Stimulated activated CD8-positive, alpha-beta memory T cell treated with anti-CD3 and anti-CD28 coated beads, Interleukin-7, amount 100 ng/mL, for 48 hours (primary cell): Measurements from ENCODE around the gene SLBP.

Source experiments
- DNase-seq, 2 donors: peaks; one replicate each; pipeline ENCODE4 v3.0.0-alpha.2; 2020; ENCODE audit warnings: low read depth in 1 of 2; ENCODE audit errors: extremely low read depth in 1 of 2

The SLBP gene

DNA sequence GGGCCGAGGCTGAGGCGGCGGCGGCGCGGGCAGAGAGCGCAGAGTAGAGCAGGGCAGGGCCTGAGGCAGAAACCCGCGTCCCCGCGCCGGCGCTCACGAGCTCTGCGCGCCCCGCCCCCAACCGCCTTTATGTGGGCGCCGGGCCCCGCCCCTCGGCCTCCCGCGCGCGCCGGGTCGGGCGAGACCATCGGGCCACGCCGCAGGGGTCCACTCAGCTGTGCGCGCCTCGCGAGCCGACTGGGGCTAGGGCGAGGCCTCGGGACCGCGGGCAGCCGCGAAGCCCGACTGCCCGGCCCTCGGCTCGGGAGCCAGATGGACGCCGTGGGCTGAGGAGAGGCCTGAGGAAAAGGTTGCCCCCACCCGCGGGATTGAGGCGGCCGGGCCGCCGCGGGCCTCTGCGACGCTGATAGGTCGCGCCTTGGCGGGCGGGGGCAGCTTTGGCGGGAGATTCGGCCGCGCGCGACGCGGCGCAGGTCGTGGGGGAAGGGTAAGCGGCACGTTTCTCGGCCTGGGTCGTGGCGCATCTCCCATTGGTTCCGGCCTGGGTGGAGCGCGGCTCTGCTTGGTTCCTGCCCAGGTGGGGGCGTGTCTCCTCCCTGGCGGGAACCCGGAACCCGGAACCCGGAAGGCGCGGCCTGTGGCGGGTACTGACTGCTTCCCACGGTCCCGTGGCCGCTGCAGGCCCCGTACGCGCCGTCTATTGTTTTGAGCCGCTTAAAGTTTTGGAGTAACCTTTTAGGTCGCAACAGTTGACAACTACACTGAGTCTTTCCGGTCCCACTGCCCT, at the start of gene SLBP:
Gene SLBP (minus strand): TSS at position 104 of the 787 bp plus-strand sequence. CDS start 131 bp downstream, outside the sequence.
- peak; percentile 98 to 99 for DNase-seq

DNA sequence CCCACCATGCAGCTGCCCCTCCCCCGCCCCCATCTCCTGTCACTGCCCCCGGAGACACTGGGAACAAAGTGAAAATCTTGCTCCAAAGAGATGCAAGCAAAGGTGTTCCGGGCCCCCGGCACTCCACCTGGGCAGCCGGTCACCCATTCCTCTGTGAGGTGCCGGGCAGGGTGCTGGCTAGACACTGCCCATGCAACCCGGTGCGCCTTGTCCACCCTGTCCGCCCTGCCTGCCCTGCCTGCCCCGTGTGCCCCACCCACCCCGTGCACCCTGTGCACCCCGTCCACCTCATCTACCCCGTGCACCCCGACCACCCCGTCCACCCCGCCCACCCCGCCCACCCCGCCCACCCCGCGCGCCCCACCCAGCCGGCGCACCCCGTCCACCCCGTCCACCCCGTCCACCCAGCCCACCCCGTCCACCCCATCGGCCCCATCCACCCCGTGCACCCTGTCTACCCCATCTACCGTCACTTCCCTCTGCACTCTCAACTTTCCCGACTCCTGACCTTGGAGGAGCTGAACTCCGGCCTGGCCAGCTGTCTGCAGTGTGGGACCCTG, 49.1 kb upstream of the SLBP start:
- DNase-seq = no peak

DNA sequence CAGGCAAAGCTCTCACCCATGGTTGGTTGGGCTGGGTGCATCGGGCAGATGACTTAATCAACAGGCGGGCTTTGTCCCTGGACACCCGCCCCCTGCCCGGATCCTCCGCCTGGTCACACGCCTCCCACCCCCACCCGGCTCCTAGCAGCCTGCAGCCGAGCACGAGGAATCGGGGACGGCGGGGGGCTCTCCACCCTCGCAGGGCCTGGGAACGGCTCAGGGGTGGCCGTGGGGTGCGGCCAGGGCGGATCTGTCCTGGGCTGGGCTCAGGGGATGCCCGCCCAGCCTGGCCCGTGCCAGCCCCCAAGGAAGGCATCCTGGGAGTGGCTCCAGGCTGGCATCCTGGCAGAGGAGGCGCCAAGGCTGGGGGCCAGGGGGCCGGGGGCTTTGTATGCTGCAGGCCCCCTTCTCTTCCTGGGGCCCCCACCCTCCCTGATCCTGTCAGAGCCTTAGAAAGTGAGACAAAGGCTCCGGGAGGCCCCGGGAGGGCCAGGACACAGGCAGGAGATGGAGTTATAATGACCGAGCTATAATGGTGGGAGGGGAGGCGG, 48.5 kb upstream of the SLBP start:
- no peak for DNase-seq

DNA sequence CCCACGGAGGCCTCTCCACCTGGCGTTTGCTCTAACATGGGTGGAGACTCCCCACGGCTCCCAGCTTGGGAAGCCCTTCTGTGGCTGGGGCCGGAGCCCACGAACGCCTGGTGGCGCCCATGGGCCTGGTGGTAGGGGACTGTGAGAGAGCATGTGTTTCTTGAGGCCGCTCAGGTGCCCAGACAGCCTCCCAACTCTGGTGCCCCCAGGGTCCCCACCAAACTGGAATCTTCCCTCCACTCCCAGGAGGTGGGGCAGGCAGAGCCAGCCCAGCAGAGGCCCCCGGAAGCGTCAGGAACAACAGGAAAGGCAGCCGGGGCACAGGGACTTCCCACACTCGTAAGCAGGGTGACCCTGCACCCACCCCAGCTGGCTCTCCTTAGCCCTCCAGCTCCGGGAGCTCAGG, 47.7 kb upstream of the SLBP start:
- DNase-seq = no peak

DNA sequence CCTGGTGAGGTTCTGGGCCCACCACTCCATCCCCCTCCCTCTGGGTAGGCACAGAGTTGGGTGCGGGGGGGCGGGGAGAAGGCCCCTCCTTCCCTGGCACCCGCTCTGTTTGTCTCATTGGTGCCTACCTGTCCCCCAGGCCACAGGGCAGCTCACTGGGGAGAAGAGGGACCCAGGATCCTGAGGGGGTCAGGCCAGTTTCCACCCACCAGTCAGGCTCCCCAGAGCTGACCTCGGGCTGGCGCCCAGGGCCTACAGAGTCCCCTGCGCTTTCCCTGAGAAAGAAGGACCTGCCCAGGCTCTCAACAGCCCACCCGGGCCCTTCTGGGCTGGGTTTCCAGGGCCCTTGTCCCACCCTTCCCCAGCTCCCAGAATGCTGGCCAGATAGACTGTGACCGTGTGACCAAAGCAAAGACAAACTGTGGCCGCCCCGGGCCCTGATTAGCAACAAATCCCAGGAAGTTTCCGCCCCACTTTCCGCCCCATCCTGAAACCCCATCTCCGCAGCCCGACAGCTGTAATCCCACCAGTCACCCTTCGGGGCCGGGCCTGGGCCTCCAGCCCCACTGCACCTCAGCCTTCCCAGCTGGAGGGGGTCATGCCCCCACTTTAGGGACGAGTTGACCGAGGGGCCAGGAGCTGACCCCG, 47.2 kb upstream of the SLBP start:
- no peak for DNase-seq

DNA sequence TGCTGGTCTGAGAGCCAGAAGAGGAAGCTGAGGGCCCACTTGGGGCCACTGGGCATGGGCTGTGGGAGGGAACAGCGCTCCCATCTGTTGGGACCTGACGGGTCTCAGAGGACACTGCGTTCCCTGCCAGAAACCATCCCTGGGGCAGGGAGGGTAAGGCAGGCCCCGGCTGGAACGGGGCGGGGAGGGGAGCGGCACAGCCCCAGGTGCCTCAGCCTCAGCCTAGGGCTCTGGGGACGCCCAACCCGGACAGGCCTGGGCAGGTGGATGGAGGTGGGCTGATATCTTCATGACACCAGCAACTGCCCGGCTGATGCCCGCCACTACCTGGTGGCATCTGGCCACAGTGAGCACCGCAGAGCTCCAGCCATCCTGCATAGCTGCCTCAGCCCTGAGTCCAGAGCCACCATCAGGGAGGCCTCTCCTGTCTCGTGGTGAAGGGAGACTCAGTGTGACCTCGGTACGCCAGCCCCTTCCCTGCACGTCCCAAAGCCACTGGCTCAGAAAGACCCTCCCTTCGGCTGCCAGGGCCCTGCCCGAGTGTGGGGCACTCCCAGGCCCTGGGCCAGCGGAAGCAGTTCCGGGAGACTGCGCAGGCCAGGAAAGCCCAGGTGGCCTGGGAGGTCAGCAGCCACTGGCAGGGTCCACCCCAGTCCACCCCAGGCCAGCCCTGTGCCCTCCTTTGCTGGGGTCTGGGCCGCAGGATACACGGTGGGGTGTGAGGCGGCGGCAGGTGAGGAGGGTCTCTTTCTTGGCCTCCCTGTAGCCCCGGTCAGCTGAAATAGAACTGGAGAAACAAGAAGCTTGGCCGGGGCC, 46.4 kb upstream of the SLBP start:
- no peak for DNase-seq

DNA sequence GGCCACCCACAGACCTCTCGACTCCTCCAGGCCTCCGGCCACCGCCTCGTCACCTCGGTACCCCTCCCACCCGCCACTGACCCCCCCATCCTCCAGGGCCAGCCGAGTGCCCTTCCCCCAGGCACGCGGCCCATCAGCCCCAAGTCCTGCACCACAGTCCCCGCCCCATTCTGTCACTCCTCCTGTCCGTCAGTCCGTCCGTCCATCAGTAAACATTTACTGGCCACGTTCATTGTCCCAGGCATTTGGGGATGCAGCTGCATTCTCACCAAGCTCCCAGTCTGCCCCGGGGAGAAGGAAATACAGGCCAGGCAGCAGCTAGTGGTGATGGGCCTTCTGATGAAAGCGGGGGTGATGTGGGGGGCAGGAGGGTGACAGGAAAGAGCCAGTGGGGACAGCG, 45.7 kb upstream of the SLBP start:
- no peak for DNase-seq

DNA sequence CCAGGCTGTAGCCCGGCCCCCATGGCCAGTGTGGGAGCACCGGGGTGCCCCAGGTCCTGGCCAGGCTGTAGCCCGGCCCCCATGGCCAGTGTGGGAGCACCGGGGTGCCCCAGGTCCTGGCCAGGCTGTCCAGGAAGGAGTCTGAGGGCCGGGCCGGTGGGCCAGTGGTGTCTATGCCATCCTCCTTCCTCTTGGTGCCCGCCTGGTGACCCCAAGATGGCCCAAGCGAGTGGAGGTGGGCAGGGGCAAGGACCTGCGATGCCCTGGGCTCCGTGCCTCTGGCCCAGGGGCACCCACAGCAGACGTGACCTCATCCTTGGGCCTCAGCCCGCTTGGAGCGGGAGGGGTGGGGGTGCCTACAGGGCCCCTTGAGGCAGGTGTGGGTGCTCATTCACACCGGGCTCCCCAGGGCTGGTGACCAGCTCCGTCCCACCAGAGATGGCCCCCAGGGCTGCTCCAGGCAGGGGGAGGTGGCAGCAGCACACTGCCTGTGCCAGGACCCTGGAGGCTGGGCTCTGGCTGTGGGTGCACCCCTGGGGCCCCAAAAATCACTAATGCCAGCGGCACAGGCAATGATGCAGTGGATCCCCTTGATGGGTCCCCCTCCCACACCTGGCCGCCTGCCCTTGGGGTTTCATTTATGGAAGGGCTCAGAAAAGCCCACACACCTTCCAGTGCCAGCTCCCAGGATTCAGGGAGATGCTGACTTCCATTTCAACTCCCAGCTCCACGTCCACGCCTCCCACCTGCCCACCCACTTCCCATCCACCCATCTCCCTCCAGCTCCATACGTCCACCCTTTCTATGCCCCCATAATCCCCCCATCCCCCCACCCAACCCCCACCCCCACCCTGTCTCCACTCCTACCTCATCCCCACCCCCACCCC, 45.0 kb upstream of the SLBP start:
- DNase-seq = no peak

DNA sequence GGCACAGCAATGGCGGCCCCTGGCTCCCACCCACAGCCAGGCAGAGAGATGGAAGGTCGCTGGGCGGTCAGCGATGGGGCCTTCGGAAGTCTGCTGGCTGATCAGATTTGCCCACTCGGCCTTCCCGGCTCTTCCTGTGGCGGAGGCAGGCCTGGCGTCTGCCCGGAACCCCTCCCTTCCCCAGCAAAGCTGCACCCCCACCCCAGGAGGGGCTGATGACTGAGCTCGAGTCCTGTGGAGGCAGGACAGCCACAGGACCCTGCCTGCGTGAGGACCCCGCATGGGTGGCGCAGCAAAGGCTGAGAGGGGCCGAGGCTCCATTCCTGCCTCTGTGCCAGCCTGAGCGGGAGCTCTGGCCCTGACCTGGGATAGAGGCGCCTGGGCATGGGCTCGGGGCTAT, 44.0 kb upstream of the SLBP start:
- no peak for DNase-seq

DNA sequence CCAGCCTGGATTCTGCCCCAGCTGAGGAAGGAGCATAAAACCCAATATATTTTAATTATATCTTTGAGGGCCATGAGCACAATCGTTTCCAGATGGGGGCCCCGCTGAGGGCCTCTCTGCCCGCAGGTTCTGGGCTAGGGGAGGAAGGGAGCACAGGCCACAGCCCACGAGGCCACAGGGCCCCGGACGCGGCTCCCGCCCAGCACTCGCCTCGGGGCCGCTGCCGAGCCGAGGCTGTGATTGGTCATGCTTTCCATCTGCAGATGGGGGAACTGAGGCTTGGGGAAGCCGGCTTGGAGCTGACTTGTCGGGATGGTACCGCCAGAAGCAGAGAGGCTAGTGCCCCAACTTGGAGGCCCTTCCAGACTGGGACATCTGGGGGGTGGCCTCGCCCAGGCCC, 43.2 kb upstream of the SLBP start:
- DNase-seq = no peak

DNA sequence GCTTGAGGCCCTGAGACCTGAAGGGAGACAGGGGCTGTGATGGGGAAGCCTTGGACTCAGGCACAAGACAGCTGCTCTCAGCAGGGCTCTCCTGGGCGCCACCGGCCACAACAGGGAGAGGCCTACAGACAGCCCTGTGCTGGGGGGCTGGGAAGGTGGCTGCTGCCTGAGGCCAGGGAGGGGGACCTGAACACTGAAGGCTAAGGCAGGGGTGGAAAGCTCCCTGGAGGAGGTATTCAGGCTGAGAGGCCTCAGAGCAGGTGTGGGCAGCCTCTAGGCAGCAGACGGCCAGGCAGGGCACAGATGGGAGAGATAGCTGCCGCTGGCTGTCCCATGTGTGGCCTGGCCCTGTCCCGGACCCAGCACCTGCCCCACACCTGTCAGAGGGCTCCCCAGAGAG, 42.2 kb upstream of the SLBP start:
- DNase-seq = no peak

DNA sequence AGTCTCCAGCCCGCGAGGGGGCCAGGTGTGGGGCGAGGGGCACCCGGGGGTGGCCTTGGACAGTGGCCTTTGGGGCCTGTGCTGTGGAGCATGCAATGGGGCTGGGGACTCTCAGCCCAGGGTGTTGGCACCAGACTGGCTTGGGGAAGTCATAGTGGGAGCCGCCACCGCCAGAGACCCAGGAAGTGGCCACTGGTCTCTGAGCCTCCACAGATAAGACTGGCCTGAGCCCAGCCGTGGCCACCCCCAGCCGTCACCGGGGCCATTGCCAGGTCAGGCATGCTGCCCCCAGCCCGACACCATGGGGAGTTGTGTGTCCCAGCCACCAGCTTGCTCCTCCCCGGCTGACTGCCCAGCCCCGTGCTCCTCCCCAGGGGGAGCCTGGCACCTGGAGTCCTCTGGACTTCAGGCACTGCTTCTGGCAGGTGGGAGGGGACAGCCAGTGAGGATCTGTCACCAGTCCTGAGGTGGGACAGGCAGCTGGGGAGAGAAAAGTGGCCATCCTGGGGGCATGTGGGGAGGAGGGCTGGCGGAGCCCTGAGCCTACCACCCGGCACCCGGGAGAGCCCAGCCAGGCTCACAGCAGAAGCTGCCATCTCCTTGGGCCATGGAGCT, 41.7 kb upstream of the SLBP start:
- no peak for DNase-seq

DNA sequence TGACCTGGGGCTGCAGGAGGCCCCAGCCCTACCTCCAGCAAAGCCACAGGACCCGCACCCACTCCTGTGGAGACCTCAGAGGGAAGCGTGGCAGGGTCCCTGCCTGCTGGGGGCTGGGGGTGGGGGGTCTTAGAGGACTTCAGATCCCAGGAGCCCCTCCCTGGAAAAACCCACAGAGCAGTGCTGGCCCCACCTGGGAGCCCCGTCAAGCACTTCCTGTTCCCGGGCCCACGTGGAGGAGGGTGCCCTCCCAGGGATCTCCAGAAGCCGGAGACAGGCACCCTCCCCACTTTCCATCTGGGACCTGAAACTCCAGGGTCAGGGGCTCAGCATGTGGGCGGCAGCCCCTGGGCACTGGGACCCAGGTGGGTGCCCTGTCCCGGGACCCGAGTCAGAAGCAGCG, 41.2 kb upstream of the SLBP start:
- no peak for DNase-seq

DNA sequence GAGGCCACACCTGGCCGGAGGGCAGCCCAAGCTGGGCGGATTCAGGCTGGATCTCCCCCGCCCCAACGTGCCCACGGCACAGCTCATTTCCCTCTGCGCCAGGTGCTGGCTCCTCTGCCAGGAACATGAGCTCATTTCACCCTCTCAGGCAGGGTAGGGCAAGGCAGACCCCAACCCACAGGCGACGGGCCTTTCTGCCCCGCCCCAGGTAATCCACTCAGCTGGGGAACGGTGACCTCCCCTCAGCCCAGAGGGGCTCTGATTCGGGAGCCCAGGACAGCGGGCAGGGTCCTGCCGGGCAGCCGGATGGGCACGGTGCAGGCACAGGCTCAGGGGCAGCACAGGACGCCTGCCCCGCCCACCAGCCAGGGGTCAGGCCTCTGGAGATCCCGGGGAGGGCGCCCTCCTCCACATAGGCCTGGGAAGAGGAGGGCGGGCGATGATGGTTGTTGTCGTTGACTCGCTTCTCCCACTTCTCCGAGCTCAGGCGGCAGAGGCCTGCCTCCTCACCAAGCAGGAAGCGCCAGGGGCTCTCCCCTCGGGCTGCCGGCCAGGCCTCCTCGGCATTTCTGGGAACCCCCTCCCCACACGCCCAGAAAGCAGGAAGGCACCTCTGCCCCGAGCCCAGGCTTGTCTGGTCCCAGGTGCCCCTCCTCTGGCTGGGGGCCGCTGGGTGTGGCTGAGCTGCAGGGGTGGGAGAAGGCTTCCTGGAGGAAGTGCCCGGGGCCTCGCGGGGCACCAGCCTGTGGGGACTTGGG, 40.3 kb upstream of the SLBP start:
- DNase-seq = peak in 1 of 2 donors; percentile 32

DNA sequence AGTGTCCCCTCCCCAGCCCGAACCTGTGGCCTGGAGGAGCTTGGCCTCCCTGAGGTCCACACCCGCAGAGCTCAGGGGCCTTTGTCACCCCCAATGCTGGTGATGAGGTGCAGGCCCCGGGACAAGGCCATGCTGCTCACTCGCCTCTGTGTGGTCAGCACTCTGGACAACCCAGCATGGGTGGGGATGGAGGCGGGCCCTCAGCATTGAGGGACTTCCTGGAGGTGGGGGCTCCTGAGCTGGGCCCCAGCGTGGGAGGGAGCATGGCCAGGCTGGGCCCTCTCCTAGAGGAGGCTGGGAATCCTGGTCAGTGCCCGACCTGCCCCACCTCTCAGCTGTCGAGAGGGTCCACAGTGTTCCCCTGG, 39.8 kb upstream of the SLBP start:
- DNase-seq = no peak

DNA sequence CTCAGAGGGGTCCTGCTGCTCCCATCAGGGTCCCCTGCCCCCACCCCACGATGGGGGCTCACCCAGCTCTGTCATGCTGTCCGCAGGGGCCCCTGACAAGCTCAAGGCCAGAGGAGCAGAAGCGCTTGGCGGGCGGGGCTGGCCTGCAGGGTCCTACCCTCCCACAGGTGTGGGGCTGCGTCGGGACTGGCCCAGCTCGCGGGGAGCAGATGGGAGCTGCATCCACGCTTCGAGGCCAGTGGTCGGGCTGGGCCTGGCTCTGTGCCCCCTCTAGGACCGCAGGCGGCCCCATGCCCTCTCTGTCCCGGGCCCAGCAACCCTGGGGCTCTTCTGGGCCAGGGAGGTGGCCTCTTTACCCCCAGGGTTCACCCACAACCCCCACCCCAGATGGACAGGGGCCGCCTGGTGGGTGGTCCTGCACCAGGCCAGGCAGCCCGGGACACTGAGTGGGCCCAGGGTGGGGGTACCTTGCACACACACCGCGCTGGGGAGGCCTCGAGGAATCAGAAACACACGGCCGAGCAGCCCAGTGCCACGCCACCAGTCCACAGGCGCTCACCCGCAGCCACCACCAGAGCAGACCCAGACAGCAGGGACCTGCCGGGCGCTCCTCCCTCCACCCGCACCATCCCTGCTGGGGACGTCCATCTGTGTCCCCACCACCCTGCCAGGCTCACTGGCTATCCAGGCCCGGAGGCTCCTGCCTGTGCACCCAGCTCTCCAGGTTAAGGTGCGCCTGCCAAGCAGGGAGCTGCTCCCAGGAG, 39.2 kb upstream of the SLBP start:
- DNase-seq = no peak

DNA sequence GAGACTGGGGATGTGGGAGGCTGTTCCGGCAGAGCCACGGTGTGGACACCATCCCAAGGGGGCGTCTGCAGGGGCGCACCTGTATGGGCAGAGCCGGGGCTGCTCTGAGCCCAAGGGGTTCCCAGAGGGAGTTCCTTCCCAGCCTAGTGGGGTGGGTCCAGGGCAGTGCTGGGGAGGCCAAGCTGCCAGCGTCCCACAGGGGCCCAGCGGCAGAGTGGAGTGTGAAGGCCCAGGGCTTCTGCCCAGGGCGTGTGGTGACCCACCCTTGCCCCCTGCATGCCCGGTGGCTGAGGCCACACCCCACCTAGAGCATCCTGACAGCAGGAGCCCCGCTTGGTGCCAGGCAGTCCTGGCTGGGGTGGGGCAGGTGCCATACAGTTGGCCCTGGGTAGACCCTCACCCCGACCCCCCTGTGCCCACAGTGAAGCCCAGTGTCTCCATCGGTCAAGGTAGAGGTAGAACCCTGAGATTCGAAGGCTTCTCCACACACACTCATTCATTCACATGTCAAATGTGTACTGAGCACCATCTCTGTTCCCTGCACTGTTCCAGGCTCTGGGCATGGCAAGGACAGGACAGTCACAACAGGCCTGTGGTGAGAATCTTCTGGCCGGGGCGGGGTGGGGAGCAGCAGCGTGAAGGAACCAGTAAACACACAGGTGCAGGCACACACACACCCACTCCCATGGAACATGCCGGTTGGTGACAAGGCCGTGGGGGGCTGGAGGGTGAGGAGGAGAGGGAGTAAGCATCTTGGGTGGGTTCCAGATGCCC, 38.4 kb upstream of the SLBP start:
- no peak for DNase-seq

DNA sequence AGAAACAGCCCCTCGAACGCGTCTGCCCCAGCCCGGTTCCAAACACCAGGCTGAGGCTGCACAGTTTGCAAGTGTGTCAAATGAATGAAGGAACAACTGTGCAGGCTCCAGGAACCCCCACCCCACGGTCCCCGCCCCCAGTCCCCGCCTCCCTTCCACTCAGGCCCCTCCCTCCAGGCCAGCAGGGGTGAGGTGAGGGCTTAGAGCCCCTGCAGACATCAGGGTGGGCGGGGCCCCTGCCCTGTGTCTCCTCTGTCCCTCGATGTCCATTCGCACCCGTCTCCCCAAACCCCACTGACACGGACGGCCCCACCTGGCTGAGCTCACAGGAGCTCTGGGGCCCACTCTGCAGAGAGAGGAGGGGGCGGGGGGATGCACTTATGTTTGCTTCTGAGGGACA, 37.7 kb upstream of the SLBP start:
- no peak for DNase-seq
